SK-N-SH (cell line): Measurements from ENCODE around the gene GNL3L. TPM values are rescaled to one million over a fixed set of nuclear protein-coding genes. Genes with fewer than 3 reads are reported as not detected.

Experiments
- CTCF ChIA-PET: fragments of 300-600, 350-600 bp; formaldehyde crosslinking; extraction: SDS; loops from one replicate; lab custom pipeline; 2021; lab: Yijun Ruan, JAX
- POLR2A ChIA-PET: fragments of 350-600 bp; sonication (Branson Sonifier 250); formaldehyde crosslinking; extraction: SDS; loops from one replicate; lab custom pipeline; 2020; ENCODE audit warnings: antibody characterized with exemption, inconsistent platforms; lab: Yijun Ruan, JAX
- DNase-seq: peaks from one replicate; pipeline ENCODE4 v3.0.0; 2012
- H2AFZ ChIP-seq: fragments of 200-600 bp; sonication (generic); 2 replicates; pipeline ENCODE4 v1.8.1; 2016; ENCODE audit warnings: antibody characterized with exemption, mild to moderate bottlenecking, low read depth
- H3F3A ChIP-seq: fragments of 200-600 bp; sonication (generic); replicated peaks from 2 replicates; pipeline ENCODE3; 2016; ENCODE audit warnings: antibody characterized with exemption, mild to moderate bottlenecking; ENCODE audit not compliant: insufficient read depth
- H3K27ac ChIP-seq, 2 experiments: fragments of 200-500 bp in 1 of 2; fragments of 200-600 bp in 1 of 2; sonication (Bioruptor generic) in 1 of 2; sonication (generic), shearing (Covaris generic) in 1 of 2; 2 replicates each; pipeline versions ENCODE4 v1.5.1 to v1.6.1; 2014 to 2016; ENCODE audit warnings: low read depth in 2 of 2, inconsistent platforms in 1 of 2, low read length in 1 of 2, mild to moderate bottlenecking in 1 of 2, mixed read lengths in 1 of 2
- H3K27me3 ChIP-seq: fragments of 200-600 bp; sonication (generic), shearing (Covaris generic); 2 replicates; pipeline ENCODE4 v1.6.1; 2016; ENCODE audit warnings: mixed run types; ENCODE audit not compliant: insufficient read depth
- H3K36me3 ChIP-seq, 2 experiments: fragments of 200-500 bp in 1 of 2; fragments of 200-600 bp in 1 of 2; sonication (Bioruptor generic) in 1 of 2; sonication (generic) in 1 of 2; replicated peaks in 1 of 2; 2 replicates each; pipeline versions ENCODE3 to v1.5.1; 2014 to 2016; ENCODE audit warnings: low read length in 1 of 2, mild to moderate bottlenecking in 1 of 2; ENCODE audit not compliant: insufficient read depth in 2 of 2, control insufficient read depth in 1 of 2
- H3K4me1 ChIP-seq, 2 experiments: fragments of 200-500 bp in 1 of 2; fragments of 200-600 bp in 1 of 2; sonication (Bioruptor generic) in 1 of 2; sonication (generic), shearing (Covaris generic) in 1 of 2; 2 replicates each; pipeline versions ENCODE4 v1.5.1 to v1.6.1; 2014 to 2016; ENCODE audit warnings: low read depth in 1 of 2, low read length in 1 of 2, mixed run types in 1 of 2; ENCODE audit not compliant: insufficient read depth in 2 of 2, control insufficient read depth in 1 of 2
- H3K4me2 ChIP-seq: fragments of 200-600 bp; sonication (generic), shearing (Covaris generic); 2 replicates; pipeline ENCODE4 v1.6.1; 2017; ENCODE audit warnings: mixed run types
- H3K4me3 ChIP-seq, 2 experiments: fragments of 200-500 bp in 1 of 2; fragments of 200-600 bp in 1 of 2; sonication (Bioruptor generic) in 1 of 2; sonication (generic), shearing (Covaris generic) in 1 of 2; 2 replicates each; pipeline versions ENCODE4 v1.5.1 to v1.8.1; 2014 to 2016; ENCODE audit warnings: low read depth in 2 of 2, inconsistent platforms in 1 of 2, low read length in 1 of 2, mild to moderate bottlenecking in 1 of 2, mixed read lengths in 1 of 2, moderate library complexity in 1 of 2
- H3K79me2 ChIP-seq: fragments of 200-600 bp; sonication (generic); 2 replicates; pipeline ENCODE4 v1.8.1; 2017; ENCODE audit warnings: mild to moderate bottlenecking; ENCODE audit not compliant: insufficient read depth
- H3K9ac ChIP-seq: fragments of 200-600 bp; sonication (generic); 2 replicates; pipeline ENCODE4 v1.6.1; 2017; ENCODE audit warnings: mixed run types
- H3K9me2 ChIP-seq: fragments of 200-600 bp; sonication (generic); 2 replicates; pipeline ENCODE4 v1.6.1; 2017; ENCODE audit warnings: mixed run types
- H3K9me3 ChIP-seq: fragments of 200-600 bp; sonication (generic); 2 replicates; pipeline ENCODE4 v1.6.1; 2017; ENCODE audit warnings: mixed run types, mild to moderate bottlenecking, moderate library complexity
- H4K20me1 ChIP-seq: fragments of 200-600 bp; sonication (generic); 2 replicates; pipeline ENCODE4 v1.6.1; 2017; ENCODE audit warnings: mild to moderate bottlenecking, mixed run types; ENCODE audit not compliant: insufficient read depth
- CHD2 ChIP-seq: fragments of 150-350 bp; IDR thresholded peaks from 2 replicates; pipeline ENCODE4 v1.6.1; 2018; ENCODE audit warnings: low read length; ENCODE audit not compliant: partially characterized antibody
- CTCF ChIP-seq: fragments of 200-600 bp; sonication (generic); IDR thresholded peaks from 2 replicates; pipeline ENCODE4 v1.6.1; 2017; ENCODE audit warnings: antibody characterized with exemption, mild to moderate bottlenecking, moderate library complexity
- GATA2 ChIP-seq: sonication (generic); formaldehyde crosslinking; IDR thresholded peaks from 2 replicates; pipeline ENCODE4 v1.5.0; 2020; ENCODE audit warnings: mild to moderate bottlenecking, missing genetic modification reagents
- IRF3 ChIP-seq: fragments of 150-350 bp; IDR thresholded peaks from 2 replicates; pipeline ENCODE4 v1.6.1; 2016; ENCODE audit warnings: mild to moderate bottlenecking, low read depth, low read length
- MEF2A ChIP-seq: IDR thresholded peaks from 2 replicates; pipeline ENCODE4 v1.4.0; 2012; ENCODE audit warnings: low read depth, borderline replicate concordance
- REST ChIP-seq: IDR thresholded peaks from 2 replicates; pipeline ENCODE4 v1.6.1; 2012; ENCODE audit warnings: mild to moderate bottlenecking, low read depth, low read length, moderate library complexity
- RFX5 ChIP-seq: IDR thresholded peaks from 2 replicates; pipeline ENCODE4 v1.6.1; 2012; ENCODE audit warnings: mild to moderate bottlenecking, improper control_type of control experiment, low read length
- RXRA ChIP-seq: IDR thresholded peaks from 2 replicates; pipeline ENCODE4 v1.4.0; 2012; ENCODE audit warnings: low read depth, mild to moderate bottlenecking, borderline replicate concordance
- SIN3A ChIP-seq: IDR thresholded peaks from 2 replicates; pipeline ENCODE4 v1.6.1; 2012; ENCODE audit warnings: low read depth, mild to moderate bottlenecking, low read length, moderate library complexity, borderline replicate concordance
- TAF1 ChIP-seq: IDR thresholded peaks from 2 replicates; pipeline ENCODE4 v1.6.1; 2012; ENCODE audit warnings: low read depth, mild to moderate bottlenecking, low read length, moderate library complexity, borderline replicate concordance
- TEAD4 ChIP-seq: IDR thresholded peaks from 2 replicates; pipeline ENCODE4 v1.4.0; 2012; ENCODE audit warnings: mild to moderate bottlenecking, borderline replicate concordance; ENCODE audit not compliant: insufficient read depth
- YY1 ChIP-seq: IDR thresholded peaks from 2 replicates; pipeline ENCODE4 v1.4.0; 2012; ENCODE audit warnings: low read depth, mild to moderate bottlenecking
- WGBS: methylation state at CpG from one replicate; pipeline ENCODE4 v1.1.6; 2017; ENCODE audit warnings: low lambda C conversion rate; 5-methylcytosine and 5-hydroxymethylcytosine counted together
- polyA plus RNA-seq, 3 experiments: library from polyadenylated mRNA; depleted of rRNA; stranded (reverse); fragments of >200 nt; gene quantifications; 2 replicates each; pipeline ENCODE4 v1.2.3, GENCODE V29; 2012
- TF ChIP-seq, protein P1 (sequence below): IDR thresholded peaks from 2 replicates; pipeline ENCODE4; 2012
- TF ChIP-seq, protein P2 (sequence below): IDR thresholded peaks from 2 replicates; pipeline ENCODE4 v1.4.0; 2012; ENCODE audit warnings: low read depth
- TF ChIP-seq, protein P3 (sequence below): IDR thresholded peaks from 2 replicates; pipeline ENCODE4 v1.4.0; 2012; ENCODE audit warnings: low read depth, borderline replicate concordance

GNL3L gene
- polyA plus RNA-seq, 1 of the 3 experiments (the other 2 are of a cell fraction) = 16.3 TPM

DNA sequence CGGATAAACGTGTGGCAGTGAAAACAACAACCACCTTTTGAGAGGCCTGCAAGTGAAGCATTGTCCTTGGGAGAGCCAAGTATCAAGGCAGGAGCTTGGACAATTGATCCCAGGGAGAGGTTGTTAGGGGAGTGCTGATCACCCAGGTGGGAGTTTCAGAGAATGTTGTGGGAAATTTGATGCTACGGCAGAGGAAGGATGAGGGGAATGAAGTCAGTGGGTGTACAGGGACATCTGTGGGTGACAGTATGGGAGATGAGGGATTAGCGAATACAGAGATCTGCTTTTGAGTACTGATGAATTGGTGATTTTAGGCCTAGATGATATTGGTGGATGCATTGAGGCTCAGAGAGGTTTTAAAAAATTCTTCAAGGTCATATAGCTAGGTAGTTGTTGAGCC, 4.3 kb downstream of the GNL3L start:
- Histone ChIP-seq H3K4me3 (no peak overlapping the region), H2AFZ (no peak overlapping the region), H3K36me3 (peaks cover 8 to 14% of the 10 kb centered on the region in 2 experiments), H3K9me3 (no peaks in the 10 kb centered on the region), H3K27ac (no peak overlapping the region), H3K4me1 (peaks cover 0 to 15% of the 10 kb centered on the region in 2 experiments; a peak in 1 of 4 replicates), H3K4me2 (no peak overlapping the region), H3K27me3 (no peaks in the 10 kb centered on the region; the same call in none of the 2 replicates), H4K20me1 (no peaks in the 10 kb centered on the region), H3F3A (no peaks in the 10 kb centered on the region), H3K79me2 (peaks cover 60% of the 10 kb centered on the region), H3K9ac (no peak overlapping the region), H3K9me2 (no peaks in the 10 kb centered on the region)
- DNase-seq = no peak
- ChIA-PET CTCF (no interaction called here), POLR2A (no interaction called here)
- 63% methylated on average over 4 of the region's 4 CpGs for WGBS
- TF ChIP-seq REST (no peak), IRF3 (no peak), TEAD4 (no peak), TAF1 (no peak), RFX5 (no peak), CHD2 (no peak), SIN3A (no peak), CTCF (no peak), MEF2A (no peak), GATA2 (CRISPR knock-in tag) (no peak), YY1 (no peak), RXRA (no peak)
- TF ChIP-seq, protein P1, sequence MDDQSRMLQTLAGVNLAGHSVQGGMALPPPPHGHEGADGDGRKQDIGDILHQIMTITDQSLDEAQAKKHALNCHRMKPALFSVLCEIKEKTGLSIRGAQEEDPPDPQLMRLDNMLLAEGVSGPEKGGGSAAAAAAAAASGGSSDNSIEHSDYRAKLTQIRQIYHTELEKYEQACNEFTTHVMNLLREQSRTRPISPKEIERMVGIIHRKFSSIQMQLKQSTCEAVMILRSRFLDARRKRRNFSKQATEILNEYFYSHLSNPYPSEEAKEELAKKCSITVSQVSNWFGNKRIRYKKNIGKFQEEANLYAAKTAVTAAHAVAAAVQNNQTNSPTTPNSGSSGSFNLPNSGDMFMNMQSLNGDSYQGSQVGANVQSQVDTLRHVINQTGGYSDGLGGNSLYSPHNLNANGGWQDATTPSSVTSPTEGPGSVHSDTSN = no peak
- TF ChIP-seq, protein P2, sequence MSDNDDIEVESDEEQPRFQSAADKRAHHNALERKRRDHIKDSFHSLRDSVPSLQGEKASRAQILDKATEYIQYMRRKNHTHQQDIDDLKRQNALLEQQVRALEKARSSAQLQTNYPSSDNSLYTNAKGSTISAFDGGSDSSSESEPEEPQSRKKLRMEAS = no peak
- TF ChIP-seq, protein P3, sequence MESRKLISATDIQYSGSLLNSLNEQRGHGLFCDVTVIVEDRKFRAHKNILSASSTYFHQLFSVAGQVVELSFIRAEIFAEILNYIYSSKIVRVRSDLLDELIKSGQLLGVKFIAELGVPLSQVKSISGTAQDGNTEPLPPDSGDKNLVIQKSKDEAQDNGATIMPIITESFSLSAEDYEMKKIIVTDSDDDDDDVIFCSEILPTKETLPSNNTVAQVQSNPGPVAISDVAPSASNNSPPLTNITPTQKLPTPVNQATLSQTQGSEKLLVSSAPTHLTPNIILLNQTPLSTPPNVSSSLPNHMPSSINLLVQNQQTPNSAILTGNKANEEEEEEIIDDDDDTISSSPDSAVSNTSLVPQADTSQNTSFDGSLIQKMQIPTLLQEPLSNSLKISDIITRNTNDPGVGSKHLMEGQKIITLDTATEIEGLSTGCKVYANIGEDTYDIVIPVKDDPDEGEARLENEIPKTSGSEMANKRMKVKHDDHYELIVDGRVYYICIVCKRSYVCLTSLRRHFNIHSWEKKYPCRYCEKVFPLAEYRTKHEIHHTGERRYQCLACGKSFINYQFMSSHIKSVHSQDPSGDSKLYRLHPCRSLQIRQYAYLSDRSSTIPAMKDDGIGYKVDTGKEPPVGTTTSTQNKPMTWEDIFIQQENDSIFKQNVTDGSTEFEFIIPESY = no peak
